ENCODE data around the gene GRXCR2.

GRXCR2 gene

GRCh38 chr5:145863003-145863402 lies 9.8 kb downstream of the GRXCR2 start:
- no peak for DNase-seq (ENCODE audit: low read depth)
- H3K4me3 ChIP-seq (ENCODE audit: low read depth, low read length): no peak overlapping the region
- no peak for TF ChIP-seq CTCF (IDR thresholded peaks at IDR 0.05; ENCODE audit: control insufficient read depth, extremely low read depth, insufficient read depth)

GRCh38 chr5:145859897-145860296 lies 12.9 kb downstream of the GRXCR2 start:
- H3K4me3 ChIP-seq (ENCODE audit: low read depth, low read length): no peak overlapping the region
- no peak for TF ChIP-seq CTCF (IDR thresholded peaks at IDR 0.05; ENCODE audit: control insufficient read depth, extremely low read depth, insufficient read depth)
- DNase-seq (ENCODE audit: low read depth): no peak

GRCh38 chr5:145859453-145859852 lies 13.4 kb downstream of the GRXCR2 start:
- no peak for TF ChIP-seq CTCF (IDR thresholded peaks at IDR 0.05; ENCODE audit: control insufficient read depth, extremely low read depth, insufficient read depth)

GRCh38 chr5:145858959-145859358 lies 13.9 kb downstream of the GRXCR2 start:
- no peak overlapping the region for H3K4me3 ChIP-seq (ENCODE audit: low read depth, low read length)
- no peak for DNase-seq (ENCODE audit: low read depth)
- no peak for TF ChIP-seq CTCF (IDR thresholded peaks at IDR 0.05; ENCODE audit: control insufficient read depth, extremely low read depth, insufficient read depth)

More at GRCh38 chr5:145859453-145859852, 13.4 kb downstream of the GRXCR2 start:
- no peak overlapping the region for H3K4me3 ChIP-seq (ENCODE audit: low read depth, low read length)
- no peak for DNase-seq (ENCODE audit: low read depth)

- no peak for DNase-seq (ENCODE audit: low read depth)
- no peak overlapping the region for H3K4me3 ChIP-seq (ENCODE audit: low read depth, low read length)
- no peak for TF ChIP-seq CTCF (IDR thresholded peaks at IDR 0.05; ENCODE audit: control insufficient read depth, extremely low read depth, insufficient read depth)
These were observed 16.5 kb downstream of the GRXCR2 start for GRCh38 chr5:145856285-145856818.

GRCh38 chr5:145855763-145856267 lies 17.0 kb downstream of the GRXCR2 start:
- no peak for TF ChIP-seq CTCF (IDR thresholded peaks at IDR 0.05; ENCODE audit: control insufficient read depth, extremely low read depth, insufficient read depth)
- DNase-seq (ENCODE audit: low read depth): no peak
- no peak overlapping the region for H3K4me3 ChIP-seq (ENCODE audit: low read depth, low read length)

- H3K4me3 ChIP-seq (ENCODE audit: low read depth, low read length): no peak overlapping the region
- TF ChIP-seq CTCF (IDR thresholded peaks at IDR 0.05; ENCODE audit: control insufficient read depth, extremely low read depth, insufficient read depth): no peak
- DNase-seq (ENCODE audit: low read depth): no peak
These were observed 18.1 kb downstream of the GRXCR2 start for GRCh38 chr5:145854651-145855258.
